ENCODE measurements around the gene C2orf68.
A peak's percentile ranks its signal among the peaks of the same experiment; 100 is the strongest.
"Not testable (repeated sequence)": the region's sequence is repeated elsewhere in the genome, so short reads cannot be mapped to it uniquely, and the experiment has no call there.

The C2orf68 gene

DNA sequence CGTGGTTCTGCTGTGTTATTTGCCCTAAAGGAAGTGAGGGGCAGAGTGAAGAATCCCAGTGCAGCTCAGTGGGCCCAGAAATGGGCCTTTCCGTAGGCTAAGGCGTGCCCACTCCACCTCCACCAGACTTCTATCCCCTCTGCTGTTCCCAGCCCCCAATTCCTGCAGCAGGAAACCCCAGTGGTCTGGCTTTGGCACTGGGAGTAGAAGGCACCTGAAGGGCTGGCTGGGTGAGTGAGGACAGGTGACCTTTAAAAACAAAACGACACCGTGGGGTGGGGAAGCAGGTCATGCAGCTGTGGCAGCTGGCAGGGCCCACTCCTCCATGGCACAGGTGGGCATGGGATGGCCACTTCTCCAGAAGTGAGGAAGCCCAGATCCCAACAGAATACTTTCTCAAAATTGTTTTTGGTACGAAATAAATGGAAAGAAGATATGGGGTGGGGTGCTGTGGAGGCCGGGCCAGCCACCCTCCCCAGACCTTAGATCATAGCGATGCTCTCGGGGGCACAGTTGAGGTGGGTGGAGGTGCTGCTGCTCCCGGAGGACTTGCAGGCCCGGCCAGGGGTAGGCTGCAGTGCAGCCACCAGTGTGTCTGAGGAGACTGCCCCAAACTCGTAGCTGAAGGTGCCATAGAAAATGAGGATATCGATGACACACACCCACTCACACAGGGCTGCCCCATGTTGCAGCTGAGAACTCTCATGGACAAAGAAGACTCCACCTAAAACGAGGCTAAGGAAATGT is 13.1 kb downstream of the C2orf68 start:
- DNase-seq (ENCODE audit: low spot score) = no peak

DNA sequence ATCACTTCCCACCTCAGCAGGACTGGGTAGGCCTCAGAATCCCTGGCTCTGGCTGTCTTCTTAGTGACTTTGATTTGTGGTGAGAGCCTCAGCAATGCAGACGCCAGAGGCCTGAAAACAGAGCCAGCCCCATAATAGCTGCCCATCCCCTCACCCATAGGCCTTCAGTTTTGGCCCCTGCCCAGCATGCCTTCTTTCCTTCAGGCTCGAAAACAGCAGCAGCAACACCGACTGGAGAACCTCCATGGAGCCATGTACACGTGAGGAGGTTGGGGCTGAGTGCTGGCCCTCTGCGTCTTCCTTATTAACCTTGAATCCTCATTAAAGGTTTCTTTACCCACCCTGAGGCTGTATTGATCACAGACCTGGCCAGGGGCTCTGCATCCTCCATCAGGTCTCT is 14.6 kb downstream of the C2orf68 start:
- no peak for DNase-seq (ENCODE audit: low spot score)

DNA sequence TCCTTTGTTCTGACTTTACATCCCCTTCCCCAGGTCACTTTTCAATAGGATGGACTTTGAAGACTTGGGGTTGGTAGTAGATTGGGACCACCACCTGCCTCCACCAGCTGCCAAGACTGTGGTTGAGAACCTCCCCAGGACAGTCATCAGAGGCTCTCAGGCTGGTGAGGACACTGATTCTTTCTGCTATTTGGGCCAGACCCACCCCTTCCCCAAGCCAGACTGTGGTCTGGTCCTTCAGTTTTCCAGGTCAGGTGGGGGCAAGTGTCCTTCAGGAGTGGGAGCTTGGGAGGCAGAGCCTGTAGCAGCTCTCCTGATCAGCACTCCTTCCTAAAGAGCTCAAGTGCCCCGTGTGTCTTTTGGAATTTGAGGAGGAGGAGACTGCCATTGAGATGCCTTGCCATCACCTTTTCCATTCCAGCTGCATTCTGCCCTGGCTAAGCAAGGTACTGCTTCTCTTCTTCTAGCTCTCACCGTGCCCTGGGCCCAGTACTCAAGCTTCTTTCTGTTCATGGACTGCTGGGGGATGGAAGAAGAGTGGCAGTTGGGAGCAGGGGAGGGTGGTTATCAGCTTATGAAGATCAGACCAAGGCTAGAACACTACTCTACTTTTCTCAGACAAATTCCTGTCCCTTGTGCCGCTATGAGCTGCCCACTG is 15.3 kb downstream of the C2orf68 start:
- no peak for DNase-seq (ENCODE audit: low spot score)

DNA sequence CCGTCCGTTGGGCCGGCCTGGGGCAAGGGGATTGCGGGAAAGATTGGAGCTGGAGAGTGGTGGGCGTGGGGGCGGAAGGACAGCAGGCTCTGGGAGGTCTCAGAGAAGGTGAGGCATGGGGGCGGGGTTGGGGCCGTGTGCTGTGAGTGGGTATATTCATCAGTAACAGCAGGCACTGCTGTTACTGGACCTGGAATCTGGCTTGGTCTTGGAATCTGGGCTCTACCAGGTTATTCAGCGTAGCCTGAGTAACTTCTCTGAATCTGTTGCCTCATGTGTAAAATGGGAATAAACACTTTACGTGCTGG is 15.9 kb downstream of the C2orf68 start:
- no peak for DNase-seq (ENCODE audit: low spot score)

DNA sequence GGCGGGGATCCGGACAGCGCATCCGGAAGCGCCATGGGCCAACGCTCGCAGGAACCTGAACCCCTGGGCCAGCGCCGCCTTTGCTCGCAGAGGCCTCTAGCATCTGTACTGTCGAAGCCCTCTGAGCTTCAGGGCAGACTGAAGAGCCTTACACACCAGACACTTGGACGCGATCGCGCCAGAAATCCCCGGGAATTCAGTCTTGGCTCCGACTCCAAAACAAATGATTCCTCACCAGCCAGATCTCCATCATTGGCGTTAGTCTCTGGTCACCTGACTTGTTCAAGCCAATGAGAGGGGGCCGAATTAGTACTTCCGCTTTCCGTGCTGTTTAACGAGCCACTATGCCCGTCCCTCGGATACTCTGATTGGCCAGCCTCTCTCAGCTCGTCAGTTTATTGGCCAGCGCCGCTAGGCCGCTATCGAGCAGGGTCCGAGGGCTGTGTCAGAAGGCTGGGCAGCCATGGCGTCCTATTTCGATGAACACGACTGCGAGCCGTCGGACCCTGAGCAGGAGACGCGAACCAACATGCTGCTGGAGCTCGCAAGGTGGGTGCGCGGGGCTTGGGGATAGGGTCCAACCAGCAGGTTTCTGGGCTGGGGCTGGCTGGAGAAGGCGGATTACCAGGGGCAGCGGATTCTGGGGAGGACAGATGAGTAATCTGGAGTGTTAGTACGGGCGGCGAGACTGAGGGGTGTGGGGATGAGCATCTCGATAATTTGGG is 16.4 kb downstream of the C2orf68 start, which contains the start of gene RNF181:
RNF181 (plus strand) TSS at position 445 of the 725 bp plus-strand sequence; CDS start at position 464, 19 bp downstream.
- DNase-seq (ENCODE audit: low spot score) = peak; percentile 94

DNA sequence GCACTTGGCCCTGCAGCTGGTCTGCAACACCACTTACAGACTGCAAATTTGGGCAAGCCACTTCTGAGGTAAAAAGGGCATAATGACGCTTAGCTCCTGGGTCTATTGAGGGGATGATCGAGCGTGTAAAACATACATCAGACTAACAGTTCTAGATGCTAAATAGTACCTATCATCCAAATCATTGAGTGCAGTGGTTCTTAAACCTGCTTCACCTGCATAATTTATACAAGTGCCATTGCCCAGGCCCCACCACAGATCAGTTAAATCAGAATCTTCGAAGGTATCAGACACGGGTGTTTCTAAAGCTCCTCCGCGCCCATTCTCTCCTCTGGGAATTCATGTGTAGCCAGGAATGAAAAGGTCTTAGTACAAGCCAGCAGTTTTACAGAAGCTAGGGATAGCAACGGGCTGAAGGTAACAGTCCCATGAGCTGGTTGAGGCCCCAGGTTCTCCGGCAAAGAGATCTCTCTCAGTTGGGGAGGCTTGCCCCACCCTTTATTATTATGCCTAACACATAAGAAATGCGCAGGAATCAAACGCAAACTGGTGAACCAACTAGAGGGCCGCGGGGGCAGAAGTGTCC is 17.1 kb downstream of the C2orf68 start:
- DNase-seq (ENCODE audit: low spot score) = no peak

DNA sequence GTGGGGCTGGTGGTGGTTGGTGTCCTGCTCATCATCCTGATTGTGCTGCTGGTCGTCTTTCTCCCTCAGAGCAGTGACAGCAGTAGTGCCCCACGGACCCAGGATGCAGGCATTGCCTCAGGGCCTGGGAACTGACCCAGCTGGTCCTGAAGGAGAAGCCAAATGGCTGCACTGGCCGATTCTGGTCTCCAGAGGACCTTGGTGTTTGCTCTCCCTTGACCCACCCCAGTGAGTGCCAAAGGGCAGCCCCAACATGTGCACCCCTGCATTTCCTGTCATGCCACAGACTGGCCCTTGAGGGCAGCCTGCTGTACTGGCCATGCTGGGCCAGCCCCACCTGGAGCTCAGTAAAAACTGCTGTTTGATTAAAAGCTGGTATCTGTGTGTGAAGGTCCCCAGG is 18.8 kb downstream of the C2orf68 start:
- DNase-seq (ENCODE audit: low spot score) = no peak

DNA sequence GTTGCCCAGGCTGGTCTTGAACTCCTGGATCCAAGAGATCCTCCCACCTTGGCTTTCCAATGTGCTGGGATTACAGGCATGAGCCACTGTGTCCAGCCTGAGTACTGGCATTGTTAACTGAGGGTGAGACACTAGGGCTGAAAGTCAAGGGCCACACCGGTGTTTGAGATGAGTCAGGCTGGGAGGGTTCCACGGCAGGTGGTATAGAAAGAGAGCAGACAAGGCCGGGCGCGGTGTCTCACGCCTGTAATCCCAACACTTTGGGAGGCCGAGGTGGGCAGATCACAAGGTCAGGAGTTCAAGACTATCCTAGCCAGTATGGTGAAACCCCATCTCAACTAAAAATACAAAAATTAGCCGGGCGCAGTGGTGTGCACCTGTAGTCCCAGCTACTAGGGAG is 19.6 kb downstream of the C2orf68 start:
- DNase-seq (ENCODE audit: low spot score) = not testable (repeated sequence)

DNA sequence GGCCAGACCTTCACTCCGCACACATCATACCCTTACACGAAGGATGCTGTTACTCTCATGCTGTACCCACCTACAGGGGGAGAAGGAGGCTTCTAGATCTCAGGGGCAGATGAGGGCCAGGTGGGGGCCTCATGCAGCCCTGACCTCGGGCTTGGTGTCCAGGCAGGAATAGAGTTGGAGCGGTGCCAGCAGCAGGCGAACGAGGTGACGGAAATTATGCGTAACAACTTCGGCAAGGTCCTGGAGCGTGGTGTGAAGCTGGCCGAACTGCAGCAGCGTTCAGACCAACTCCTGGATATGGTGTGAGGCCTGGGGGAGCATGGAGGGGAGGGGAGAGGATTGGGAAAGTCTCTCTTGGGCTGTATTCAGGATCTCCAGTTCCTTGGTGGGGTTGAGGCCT is 20.3 kb downstream of the C2orf68 start:
- DNase-seq (ENCODE audit: low spot score) = no peak

DNA sequence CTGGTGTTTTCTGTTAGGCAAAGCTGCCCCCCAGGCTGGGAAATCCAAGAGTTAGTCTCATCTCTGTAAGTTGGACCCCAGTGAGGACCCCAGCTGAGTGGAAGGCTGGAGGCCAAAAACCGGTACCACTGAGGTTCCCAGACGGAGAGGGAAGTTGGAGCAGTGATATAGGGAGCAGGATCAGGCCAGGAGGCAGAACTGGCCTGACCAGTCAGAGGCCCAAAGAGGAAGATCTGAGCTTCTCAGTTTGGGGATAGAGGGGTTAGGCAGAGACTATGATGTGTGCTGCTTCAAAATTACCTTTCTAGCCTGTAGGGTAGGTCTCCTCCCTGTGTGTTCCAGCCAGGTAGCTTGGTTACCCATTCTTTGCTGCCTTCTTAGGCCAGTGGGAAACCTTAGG is 20.9 kb downstream of the C2orf68 start:
- DNase-seq (ENCODE audit: low spot score) = no peak

DNA sequence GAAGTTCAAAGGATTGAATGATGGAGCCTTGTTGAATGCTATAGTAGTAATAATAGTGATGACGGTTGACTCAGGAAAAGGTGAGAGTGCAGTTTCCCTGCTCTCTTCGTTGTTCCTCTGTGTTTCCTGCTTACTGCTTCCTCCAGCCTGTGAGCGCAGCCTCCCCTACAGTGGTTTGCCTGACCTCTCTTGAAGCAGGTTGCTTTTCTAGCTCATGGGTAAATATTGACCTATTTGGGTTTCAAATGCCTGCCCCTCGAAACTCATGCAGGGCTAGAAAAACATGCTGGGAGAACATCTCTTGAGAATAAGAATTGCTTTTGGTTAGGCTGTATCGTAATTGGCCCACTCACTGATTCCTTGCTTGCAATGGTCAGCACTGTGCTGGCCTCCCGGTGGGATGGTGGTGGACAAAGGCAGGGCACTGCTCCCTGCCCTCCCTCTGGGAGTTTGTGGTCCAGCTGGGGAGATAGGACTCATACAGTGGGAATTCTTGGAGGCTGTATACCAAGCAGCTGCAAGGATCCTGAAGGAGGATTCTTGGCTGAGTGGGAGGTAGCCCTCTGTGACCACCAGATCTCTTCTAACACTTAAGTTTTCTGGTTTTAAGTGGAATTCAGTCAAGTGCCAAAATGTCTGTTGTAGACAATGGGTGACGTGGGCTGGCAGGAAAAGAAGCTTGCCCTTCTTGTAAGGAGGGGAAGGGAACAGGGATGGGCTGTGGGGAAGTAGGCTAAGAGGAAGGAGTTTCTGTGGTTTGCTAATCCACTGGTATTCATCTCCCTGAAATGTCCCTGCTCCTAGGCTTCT is 21.7 kb downstream of the C2orf68 start:
- no peak for DNase-seq (ENCODE audit: low spot score)

DNA sequence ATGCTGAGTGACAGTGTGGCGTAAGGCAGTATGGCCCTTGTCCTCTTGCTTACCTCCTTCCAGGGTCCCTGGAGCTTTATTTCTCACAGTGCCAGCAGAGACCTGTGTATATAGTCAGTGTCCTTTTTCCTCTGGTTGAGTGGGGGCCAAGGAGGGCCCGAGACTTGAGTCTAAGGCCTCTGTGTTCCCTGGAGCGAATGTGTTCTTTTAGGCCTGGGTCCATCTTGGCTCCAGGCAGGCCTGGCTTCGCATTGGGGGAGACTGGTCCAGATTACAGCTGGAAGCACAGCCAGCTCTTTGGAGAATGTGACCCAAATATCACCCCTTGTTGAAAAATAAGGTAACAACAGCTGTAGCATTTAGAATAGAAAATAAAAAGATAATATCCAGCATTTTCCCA is 22.7 kb downstream of the C2orf68 start:
- DNase-seq (ENCODE audit: low spot score) = no peak

DNA sequence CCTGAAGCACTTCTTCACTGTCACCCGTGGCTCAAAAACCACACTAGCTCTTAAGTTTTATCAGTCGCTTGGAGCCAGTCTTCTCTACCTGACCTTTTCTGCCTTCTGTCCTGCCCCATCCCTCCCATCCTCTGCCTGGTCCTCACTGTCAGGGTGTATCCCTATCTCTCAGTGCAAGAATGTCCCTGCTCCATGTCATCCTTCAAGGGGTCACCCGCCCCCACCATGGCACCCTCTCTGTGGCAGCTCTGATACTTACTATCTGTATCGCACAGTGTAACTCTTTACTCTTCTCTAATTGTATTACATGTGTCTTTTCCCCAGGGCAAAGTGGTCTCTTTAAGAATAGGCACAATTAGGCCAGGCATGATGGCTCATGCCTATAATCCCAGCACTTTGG is 23.2 kb downstream of the C2orf68 start:
- DNase-seq (ENCODE audit: low spot score) = no peak

DNA sequence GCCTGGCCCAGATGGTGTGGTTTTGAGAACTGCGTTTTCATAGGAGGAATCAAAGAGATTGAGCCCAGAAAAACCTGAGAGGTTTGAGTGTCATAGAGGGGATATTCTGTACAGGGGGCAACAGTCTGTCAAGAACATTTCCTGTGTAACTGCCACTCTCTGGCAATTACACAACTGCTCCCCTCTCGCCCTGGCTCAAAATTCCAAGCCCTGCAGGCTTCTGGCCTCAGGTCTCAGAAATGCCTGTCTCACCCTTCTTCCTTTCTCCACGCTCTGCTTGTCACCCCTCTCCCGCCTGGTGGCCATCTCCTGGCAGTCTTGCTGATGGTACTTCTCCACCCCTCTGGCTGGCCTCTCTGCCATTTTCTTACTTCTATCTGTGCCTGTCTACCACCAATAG is 23.6 kb downstream of the C2orf68 start:
- no peak for DNase-seq (ENCODE audit: low spot score)

DNA sequence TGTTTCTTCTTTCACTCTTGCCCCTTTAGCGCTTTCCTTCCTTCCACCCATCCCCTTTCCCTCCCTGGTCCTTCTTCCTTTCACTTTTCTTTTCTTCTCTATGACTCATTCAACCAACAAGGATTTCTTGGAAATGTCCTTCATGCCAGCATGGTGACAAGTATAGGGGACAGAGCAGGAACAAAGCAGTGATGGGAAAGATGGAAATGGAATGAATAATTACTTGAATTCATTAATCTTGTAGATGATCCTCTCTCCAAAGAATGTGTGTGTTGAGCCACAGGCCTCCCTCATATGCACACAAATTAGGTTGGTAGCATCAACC is 26.1 kb downstream of the C2orf68 start:
- DNase-seq (ENCODE audit: low spot score) = no peak

DNA sequence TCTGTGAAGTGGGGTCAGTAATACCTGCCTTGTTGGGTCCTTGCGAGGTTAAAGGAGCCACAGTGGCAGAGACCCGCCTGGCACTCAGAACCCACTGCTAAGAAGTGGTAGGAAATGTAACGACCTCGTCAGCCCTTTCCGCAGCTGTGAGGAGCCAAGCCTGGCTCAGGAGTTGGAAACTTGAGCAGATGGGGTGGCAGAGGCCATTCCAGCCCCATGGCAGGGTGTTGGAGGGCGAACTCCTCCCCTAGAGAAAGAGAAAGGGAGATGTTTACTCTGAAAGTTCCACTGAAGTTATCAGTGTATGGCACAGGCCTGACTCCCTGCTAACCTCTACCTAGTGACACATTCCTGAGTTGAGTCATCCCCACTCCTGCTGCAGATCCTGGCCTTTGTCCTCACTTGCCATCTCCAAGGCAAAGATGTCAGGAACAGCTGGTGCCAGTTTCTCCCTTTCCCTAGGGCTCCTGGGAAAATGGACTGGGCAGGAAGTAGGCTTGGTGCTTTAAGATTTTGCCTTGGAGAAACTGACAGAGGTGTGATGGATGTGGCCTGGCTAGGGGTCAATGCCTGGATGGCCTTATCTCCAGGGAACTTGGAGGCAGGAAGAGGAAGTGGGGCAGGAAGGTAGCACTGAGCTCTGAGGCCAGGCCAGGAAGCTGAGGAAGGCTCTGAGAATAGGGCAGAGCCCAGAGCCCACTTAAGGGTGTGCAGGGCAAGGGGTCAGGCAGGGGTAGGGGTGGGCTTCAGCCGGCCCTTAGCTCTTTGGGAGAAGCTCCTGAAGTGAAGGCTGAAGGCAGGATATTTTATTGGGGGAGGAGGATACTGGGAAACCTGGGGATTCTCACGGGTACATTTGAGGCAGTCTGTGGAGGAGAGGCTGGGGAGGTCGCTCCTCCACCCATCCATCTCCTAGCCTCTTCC is 26.7 kb downstream of the C2orf68 start:
- DNase-seq (ENCODE audit: low spot score) = no peak

DNA sequence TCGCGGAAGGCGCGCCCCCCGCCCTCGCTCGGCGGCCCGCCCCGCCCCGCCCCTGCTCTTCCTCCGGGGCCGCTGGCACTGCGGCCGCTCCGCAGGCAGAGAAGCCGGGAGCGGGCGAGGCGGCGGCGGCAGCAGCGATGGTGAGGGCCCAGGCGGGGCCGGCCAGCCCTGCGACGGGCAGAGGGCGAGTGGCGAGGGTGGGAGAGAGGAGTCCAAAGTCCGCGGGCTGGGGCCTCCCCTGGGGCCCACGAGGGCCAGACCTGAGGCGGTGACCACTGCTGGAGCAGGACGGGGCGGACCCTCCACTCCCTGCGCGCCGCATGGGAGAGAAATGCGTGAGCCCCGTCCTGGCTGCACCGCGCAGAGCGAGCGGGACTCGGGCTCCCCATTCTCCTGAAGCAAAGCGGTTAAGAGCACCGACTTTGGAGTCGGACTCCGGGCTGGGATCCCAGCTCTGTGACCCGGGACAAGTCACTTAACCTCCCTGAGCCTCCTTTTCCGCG is 27.5 kb downstream of the C2orf68 start, which contains the start of gene VAMP5:
VAMP5 (plus strand) TSS at position 78 of the 503 bp plus-strand sequence; CDS start at position 138, 60 bp downstream.
- no peak for DNase-seq (ENCODE audit: low spot score)

DNA sequence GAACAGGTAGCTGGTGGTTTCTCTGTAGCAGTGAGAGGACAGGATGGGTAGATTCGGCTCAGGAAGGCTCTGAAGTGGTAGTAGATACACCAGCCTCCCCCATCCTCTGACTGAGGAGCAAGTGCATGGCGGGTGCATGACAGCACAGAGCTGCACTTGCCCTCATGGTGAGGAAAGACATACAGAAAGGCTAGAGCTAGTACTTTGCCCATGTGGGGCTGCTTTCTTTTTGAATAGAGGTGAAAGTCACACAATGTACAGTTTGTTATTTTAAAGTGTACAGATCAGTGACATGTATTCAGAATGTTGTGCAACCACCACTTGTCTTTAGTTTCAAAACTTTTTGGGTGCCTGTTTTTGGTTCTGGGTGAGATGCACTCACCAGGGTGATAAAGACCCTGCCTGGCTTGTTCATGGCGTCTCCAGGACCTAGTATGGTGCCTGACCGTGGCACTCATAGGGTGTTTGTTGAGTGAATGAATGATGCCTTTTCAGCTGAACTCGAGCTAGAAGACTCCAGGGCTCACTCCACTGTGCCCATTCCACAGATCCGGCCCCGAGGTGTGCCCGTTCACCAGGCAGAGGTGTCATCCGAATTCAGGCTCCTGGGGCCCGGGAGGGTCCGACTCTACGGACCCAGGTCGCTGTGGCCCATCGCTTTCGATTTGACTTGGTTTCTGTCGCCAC is 28.1 kb downstream of the C2orf68 start:
- peak; percentile 37 for DNase-seq (ENCODE audit: low spot score)

DNA sequence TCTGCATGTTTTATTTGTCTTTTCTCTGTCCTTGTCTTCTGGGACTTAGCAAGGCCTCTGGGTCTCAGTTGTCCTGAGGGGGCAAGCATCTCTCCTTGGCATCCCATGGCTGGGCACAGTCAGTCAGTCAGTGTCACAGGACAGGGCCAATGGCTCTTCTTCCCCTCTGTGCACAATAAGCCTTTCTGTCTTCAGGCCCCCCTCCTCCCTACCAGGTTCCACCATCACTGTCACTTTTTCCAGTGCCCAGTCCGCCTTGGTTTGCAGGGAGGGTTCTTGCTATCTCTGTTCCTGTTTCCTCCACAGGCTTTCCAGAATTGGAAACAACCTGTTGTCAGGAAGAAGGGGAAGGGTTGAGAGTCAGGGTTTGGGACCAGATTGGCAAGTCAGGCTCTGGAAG is 29.4 kb downstream of the C2orf68 start:
- no peak for DNase-seq (ENCODE audit: low spot score)

DNA sequence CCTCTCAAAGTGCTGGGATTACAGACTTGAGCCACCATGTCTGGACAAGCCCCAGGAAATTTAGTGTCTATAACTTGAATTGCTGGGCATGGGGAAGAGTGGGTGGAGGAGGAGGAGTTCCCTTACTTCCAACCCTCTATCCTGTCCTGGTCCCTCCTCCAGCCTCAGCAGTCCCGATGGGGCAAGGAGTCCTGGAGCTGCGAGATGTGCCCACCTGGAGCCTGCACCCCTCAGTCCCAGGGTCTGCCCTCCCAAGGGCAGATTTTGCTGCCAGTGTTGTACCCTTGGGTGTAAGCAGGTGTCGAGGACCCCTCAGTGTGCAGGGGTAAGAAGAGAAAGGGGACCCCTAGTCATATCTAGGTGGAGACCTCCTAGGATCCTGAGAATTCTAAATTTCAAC is 31.7 kb downstream of the C2orf68 start:
- DNase-seq (ENCODE audit: low spot score) = no peak

All from CD4-positive, alpha-beta T cell treated with Interleukin-6 at 100 ng/mL for 8 hours (primary cell).